ENCODE results near the gene PACRG.

DNA sequence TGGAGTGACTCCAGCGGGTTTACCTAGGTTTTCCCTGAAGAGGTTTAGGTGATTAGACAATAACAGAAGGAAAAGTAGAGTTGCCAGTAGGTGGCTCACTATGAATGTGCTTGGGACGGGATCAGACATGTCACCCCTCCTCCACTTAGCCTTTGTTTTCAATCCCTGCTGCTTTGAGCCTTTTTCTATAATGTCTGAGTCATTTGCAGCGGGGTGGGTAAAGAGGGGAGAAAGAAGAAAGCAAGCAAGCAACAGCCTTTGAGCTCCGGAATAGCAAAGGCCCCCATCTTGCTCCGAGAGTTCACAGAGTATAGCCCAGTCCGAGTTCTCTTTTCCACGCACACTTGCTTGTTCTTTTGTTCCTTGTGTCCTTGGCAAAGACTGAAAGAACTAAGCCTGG lies 129.1 kb downstream of the PACRG start:
- TF ChIP-seq YY1 (IDR thresholded peaks at IDR 0.05; ENCODE audit: insufficient read depth, insufficient read length) (no peak), SUZ12 (IDR thresholded peaks at IDR 0.05; ENCODE audit: extremely low read depth, insufficient read depth, insufficient read length) (no peak), ZNF274 (IDR thresholded peaks at IDR 0.05; ENCODE audit: low read depth, low read length) (no peak)

Data from NT2/D1 (cell line).